Measurements from ENCODE around the gene CXCL12.

DNA sequence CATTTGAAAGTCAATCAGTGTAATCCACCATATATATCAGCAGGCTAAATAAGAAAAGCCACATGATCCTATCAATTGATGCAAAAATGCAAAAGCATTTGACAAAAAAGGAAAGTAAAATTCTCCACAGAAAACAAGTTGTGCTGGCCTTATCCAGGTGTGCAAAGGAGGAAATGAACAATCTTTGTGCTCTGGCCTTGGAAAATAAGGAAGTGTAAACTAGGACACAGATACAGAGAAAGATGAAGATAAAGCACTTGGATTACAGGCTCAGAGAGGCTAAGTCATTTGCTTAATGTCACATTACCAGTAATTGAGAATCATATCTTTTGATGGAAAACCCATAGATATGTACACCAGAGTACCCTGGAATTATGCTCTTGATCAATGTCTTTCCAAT, 54.5 kb downstream of the CXCL12 start:
- TF ChIP-seq YY1 (IDR thresholded peaks at IDR 0.05): no peak
- TF ChIP-seq, protein P1, sequence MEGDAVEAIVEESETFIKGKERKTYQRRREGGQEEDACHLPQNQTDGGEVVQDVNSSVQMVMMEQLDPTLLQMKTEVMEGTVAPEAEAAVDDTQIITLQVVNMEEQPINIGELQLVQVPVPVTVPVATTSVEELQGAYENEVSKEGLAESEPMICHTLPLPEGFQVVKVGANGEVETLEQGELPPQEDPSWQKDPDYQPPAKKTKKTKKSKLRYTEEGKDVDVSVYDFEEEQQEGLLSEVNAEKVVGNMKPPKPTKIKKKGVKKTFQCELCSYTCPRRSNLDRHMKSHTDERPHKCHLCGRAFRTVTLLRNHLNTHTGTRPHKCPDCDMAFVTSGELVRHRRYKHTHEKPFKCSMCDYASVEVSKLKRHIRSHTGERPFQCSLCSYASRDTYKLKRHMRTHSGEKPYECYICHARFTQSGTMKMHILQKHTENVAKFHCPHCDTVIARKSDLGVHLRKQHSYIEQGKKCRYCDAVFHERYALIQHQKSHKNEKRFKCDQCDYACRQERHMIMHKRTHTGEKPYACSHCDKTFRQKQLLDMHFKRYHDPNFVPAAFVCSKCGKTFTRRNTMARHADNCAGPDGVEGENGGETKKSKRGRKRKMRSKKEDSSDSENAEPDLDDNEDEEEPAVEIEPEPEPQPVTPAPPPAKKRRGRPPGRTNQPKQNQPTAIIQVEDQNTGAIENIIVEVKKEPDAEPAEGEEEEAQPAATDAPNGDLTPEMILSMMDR (IDR thresholded peaks at IDR 0.05; ENCODE audit: low read depth, low read length, missing input control): no peak
- TF ChIP-seq FOXA2 (IDR thresholded peaks at IDR 0.05): no peak
- TF ChIP-seq, protein P2, sequence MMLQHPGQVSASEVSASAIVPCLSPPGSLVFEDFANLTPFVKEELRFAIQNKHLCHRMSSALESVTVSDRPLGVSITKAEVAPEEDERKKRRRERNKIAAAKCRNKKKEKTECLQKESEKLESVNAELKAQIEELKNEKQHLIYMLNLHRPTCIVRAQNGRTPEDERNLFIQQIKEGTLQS (IDR thresholded peaks at IDR 0.05): no peak
- no peak for TF ChIP-seq RAD21 (IDR thresholded peaks at IDR 0.05)
